ENCODE measurements around the gene PRKCQ. TPM values are rescaled to one million over a fixed set of nuclear protein-coding genes. Genes with fewer than 3 reads are reported as not detected.

The PRKCQ gene
- total RNA-seq, result 1 to 10 TPM in 1 of 3 donors, under 1 TPM in 2; 0.64 to 1.8 (median 0.98) TPM

- TF ChIP-seq POLR2A (IDR thresholded peaks at IDR 0.05), result no peak
- TF ChIP-seq POLR2AphosphoS5 (IDR thresholded peaks at IDR 0.05), result no peak
- no peak for TF ChIP-seq CTCF (IDR thresholded peaks at IDR 0.05)
- no peak for DNase-seq (ENCODE audit: low spot score in 2 of 2)
- H3K4me3 ChIP-seq, result peak within 1 kb of the TSS; percentile 51 to 75 (median 69)
- no peaks in the 10 kb centered on the region for H3K36me3 ChIP-seq
- peaks cover 0 to 10% of the 10 kb centered on the region in 2 donors for H3K27me3 ChIP-seq
- no peaks in the 10 kb centered on the region for H3K9me3 ChIP-seq
- H3K4me1 ChIP-seq, result no peaks in the 10 kb centered on the region
- intact Hi-C loops (cut with DNase I; ENCODE audit: low total_unique reads), result no loop called here
- peak within 1 kb of the TSS; percentile 48 to 49 for H3K27ac ChIP-seq
Measured at GRCh38 chr10:6579904-6580278, at the start of gene PRKCQ. TSS of gene PRKCQ (minus strand) at chr10:6580276. CDS start at chr10:6515135, 65,141 bp downstream.

- no peaks in the 10 kb centered on the region for H3K4me1 ChIP-seq
- no peaks in the 10 kb centered on the region for H3K9me3 ChIP-seq
- H3K36me3 ChIP-seq, result no peaks in the 10 kb centered on the region
- H3K27me3 ChIP-seq, result no peaks in the 10 kb centered on the region
- TF ChIP-seq POLR2AphosphoS5 (IDR thresholded peaks at IDR 0.05), result no peak
- no peak for TF ChIP-seq POLR2A (IDR thresholded peaks at IDR 0.05)
- TF ChIP-seq CTCF (IDR thresholded peaks at IDR 0.05), result no peak
- H3K27ac ChIP-seq, result no peak overlapping the region
- intact Hi-C loops (cut with DNase I; ENCODE audit: low total_unique reads), result no loop called here
- H3K4me3 ChIP-seq, result no peak overlapping the region
- no peak for DNase-seq (ENCODE audit: low spot score in 2 of 2)
Measured at GRCh38 chr10:6625428-6625827, 45.4 kb upstream of the PRKCQ start.

- Histone ChIP-seq H3K4me1 (no peaks in the 10 kb centered on the region), H3K4me3 (no peak overlapping the region), H3K27me3 (no peaks in the 10 kb centered on the region), H3K27ac (no peak overlapping the region), H3K36me3 (no peaks in the 10 kb centered on the region), H3K9me3 (no peaks in the 10 kb centered on the region)
- intact Hi-C loops (cut with DNase I; ENCODE audit: low total_unique reads), result no loop called here
- DNase-seq (ENCODE audit: low spot score in 2 of 2), result no peak
- TF ChIP-seq POLR2AphosphoS5 (IDR thresholded peaks at IDR 0.05) (no peak), CTCF (IDR thresholded peaks at IDR 0.05) (no peak)
Measured at GRCh38 chr10:6624392-6624791, 44.3 kb upstream of the PRKCQ start.

GRCh38 chr10:6622921-6623320, 42.8 kb upstream of the PRKCQ start:
- Histone ChIP-seq H3K27ac (no peak overlapping the region), H3K36me3 (no peaks in the 10 kb centered on the region), H3K4me1 (no peaks in the 10 kb centered on the region), H3K4me3 (no peak overlapping the region), H3K9me3 (no peaks in the 10 kb centered on the region), H3K27me3 (no peaks in the 10 kb centered on the region)
- DNase-seq (ENCODE audit: low spot score in 2 of 2), result no peak
- intact Hi-C loops (cut with DNase I; ENCODE audit: low total_unique reads), result no loop called here
- no peak for TF ChIP-seq CTCF (IDR thresholded peaks at IDR 0.05)
- TF ChIP-seq POLR2A (IDR thresholded peaks at IDR 0.05), result no peak
- no peak for TF ChIP-seq POLR2AphosphoS5 (IDR thresholded peaks at IDR 0.05)

GRCh38 chr10:6621536-6621935, 41.5 kb upstream of the PRKCQ start:
- TF ChIP-seq POLR2A (IDR thresholded peaks at IDR 0.05) (no peak), POLR2AphosphoS5 (IDR thresholded peaks at IDR 0.05) (no peak), CTCF (IDR thresholded peaks at IDR 0.05) (no peak)
- no peaks in the 10 kb centered on the region for H3K27me3 ChIP-seq
- intact Hi-C loops (cut with DNase I; ENCODE audit: low total_unique reads), result no loop called here
- no peak overlapping the region for H3K27ac ChIP-seq
- no peaks in the 10 kb centered on the region for H3K36me3 ChIP-seq
- no peak overlapping the region for H3K4me3 ChIP-seq
- no peak for DNase-seq (ENCODE audit: low spot score in 2 of 2)
- H3K9me3 ChIP-seq, result no peaks in the 10 kb centered on the region
- H3K4me1 ChIP-seq, result no peaks in the 10 kb centered on the region

Data from breast epithelium (tissue), 4 donors.